HCT116 (cell line): ENCODE data around the gene ELF5. TPM values are rescaled to one million over a fixed set of nuclear protein-coding genes. Genes with fewer than 3 reads are reported as not detected.

Experiments used
- ATAC-seq: fragments of 200-7000 bp; cut with Tn5 transposase; 2 replicates; pipeline ENCODE4 v1.9.1; 2020; ENCODE audit warnings: mild to moderate bottlenecking, moderate library complexity
- BruUV-seq: library from RNA; stranded (reverse); fragments of 400-500 nt; replicated peaks from 2 replicates; lab custom pipeline; 2021; lab: Mats Ljungman, UMichigan
- CTCF ChIA-PET: fragments of 300-600 bp; sonication (Branson Sonifier 250); formaldehyde crosslinking; loops from one replicate; lab custom pipeline; 2021; ENCODE audit warnings: antibody characterized with exemption; lab: Charles Lee
- POLR2A ChIA-PET: fragments of 300-600, 350-600 bp; sonication (Branson Sonifier 250); formaldehyde crosslinking; loops from one replicate; lab custom pipeline; 2021; ENCODE audit warnings: antibody characterized with exemption; lab: Charles Lee
- RAD21 ChIA-PET, 2 experiments: fragments of 300-600 bp; sonication (Branson Sonifier 250); formaldehyde crosslinking; loops; one replicate each; lab custom pipeline; 2023; ENCODE audit warnings: low total read pairs in 2 of 2; ENCODE audit not compliant: uncharacterized antibody in 2 of 2, unreplicated experiment in 2 of 2, low non-redundant PET in 1 of 2; lab: Charles Lee
- DNase-seq: peaks from one replicate; pipeline ENCODE4 v3.0.0-alpha.2; 2010; ENCODE audit warnings: low read depth, low spot score
- H2AFZ ChIP-seq: fragments of 200-600 bp; shearing (Covaris generic), sonication (generic); 2 replicates; pipeline ENCODE4 v1.6.1; 2017; ENCODE audit warnings: low read depth, mixed run types, mixed read lengths, antibody characterized with exemption, low read length; ENCODE audit not compliant: poor library complexity, severe bottlenecking
- H3K27ac ChIP-seq: 2 replicates; pipeline ENCODE4 v1.5.1; 2012; ENCODE audit warnings: low read depth, low read length
- H3K27me3 ChIP-seq: fragments of 200-600 bp; sonication (generic); 2 replicates; pipeline ENCODE4 v1.6.1; 2016; ENCODE audit warnings: mixed run types, low read length, mixed read lengths; ENCODE audit not compliant: insufficient read depth
- H3K36me3 ChIP-seq, 2 experiments: fragments of 200-500 bp in 1 of 2; fragments of 200-600 bp in 1 of 2; sonication (Bioruptor generic) in 1 of 2; sonication (generic) in 1 of 2; 2 replicates each; pipeline versions ENCODE4 v1.5.1 to v1.6.1; 2014 to 2016; ENCODE audit warnings: low read length in 2 of 2, inconsistent platforms in 1 of 2, mixed read lengths in 1 of 2, mixed run types in 1 of 2; ENCODE audit not compliant: insufficient read depth in 2 of 2, control insufficient read depth in 1 of 2
- H3K4me1 ChIP-seq, 2 experiments: fragments of 200-600 bp in 1 of 2; sonication (generic) in 1 of 2; 2 replicates each; pipeline versions ENCODE4 v1.5.1 to v1.6.1; 2012 to 2017; ENCODE audit warnings: low read length in 2 of 2, inconsistent platforms in 1 of 2, mild to moderate bottlenecking in 1 of 2, mixed read lengths in 1 of 2, mixed run types in 1 of 2, moderate library complexity in 1 of 2; ENCODE audit not compliant: insufficient read depth in 2 of 2, control insufficient read depth in 1 of 2
- H3K4me2 ChIP-seq: fragments of 200-600 bp; sonication (generic); 2 replicates; pipeline ENCODE4 v1.6.1; 2017; ENCODE audit warnings: mixed run types, low read length, mixed read lengths
- H3K4me3 ChIP-seq, 2 experiments: fragments of 200-600 bp in 1 of 2; sonication (generic) in 1 of 2; replicated peaks in 1 of 2; 2 replicates each; pipeline ENCODE4 v1.5.1; 2011 to 2016; ENCODE audit warnings: low read length in 2 of 2, control low read depth in 1 of 2, low read depth in 1 of 2, mild to moderate bottlenecking in 1 of 2, mixed read lengths in 1 of 2, mixed run types in 1 of 2
- H3K79me2 ChIP-seq: fragments of 200-600 bp; sonication (generic); 2 replicates; pipeline ENCODE4 v1.6.1; 2017; ENCODE audit warnings: mild to moderate bottlenecking, mixed run types, low read length, moderate library complexity, mixed read lengths; ENCODE audit not compliant: insufficient read depth
- H3K9ac ChIP-seq: fragments of 200-600 bp; sonication (generic); 2 replicates; pipeline ENCODE4 v1.6.1; 2016; ENCODE audit warnings: low read length, mixed read lengths
- H3K9me2 ChIP-seq: fragments of 200-600 bp; sonication (generic), shearing (Covaris generic); 2 replicates; pipeline ENCODE4 v1.6.1; 2017; ENCODE audit warnings: mixed run types, mild to moderate bottlenecking, moderate library complexity; ENCODE audit not compliant: insufficient read depth
- H3K9me3 ChIP-seq, 2 experiments: fragments of 200-500 bp in 1 of 2; fragments of 200-600 bp in 1 of 2; sonication (Bioruptor generic) in 1 of 2; sonication (generic) in 1 of 2; 2 replicates each; pipeline ENCODE4 v1.6.1; 2014 to 2017; ENCODE audit warnings: low read length in 2 of 2, mixed read lengths in 2 of 2, inconsistent platforms in 1 of 2, low read depth in 1 of 2, mild to moderate bottlenecking in 1 of 2, mixed run types in 1 of 2, moderate library complexity in 1 of 2; ENCODE audit not compliant: control insufficient read depth in 1 of 2, insufficient read depth in 1 of 2
- H4K20me1 ChIP-seq: fragments of 200-600 bp; sonication (generic), shearing (Covaris generic); 2 replicates; pipeline ENCODE4 v1.6.1; 2017; ENCODE audit warnings: mixed run types, mild to moderate bottlenecking, moderate library complexity; ENCODE audit not compliant: insufficient read depth
- ELF1 ChIP-seq: IDR thresholded peaks from 2 replicates; pipeline ENCODE4 v1.6.1; 2012; ENCODE audit warnings: low read depth, borderline replicate concordance
- POLR2A ChIP-seq: IDR thresholded peaks from 2 replicates; pipeline ENCODE4 v1.7.0; 2011; ENCODE audit warnings: borderline replicate concordance; ENCODE audit not compliant: insufficient read depth, insufficient read length; ENCODE audit errors: extremely low read depth
- ZFX ChIP-seq: fragments of 450-650 bp; IDR thresholded peaks from 2 replicates; pipeline ENCODE4 v1.6.1; 2017
- intact Hi-C: fragments of 100-400 bp; cut with micrococcal nuclease; formaldehyde crosslinking; loops from 2 replicates; pipeline ENCODE4 v1.10.0; 2022
- total RNA-seq: library from RNA; stranded (reverse); gene quantifications from one replicate; pipeline ENCODE4 v1.2.1, GENCODE V29; 2021; ENCODE audit not compliant: unreplicated experiment
- TF ChIP-seq, protein P1 (sequence below): IDR thresholded peaks from 2 replicates; pipeline ENCODE4 v1.6.1; 2012; ENCODE audit warnings: low read depth
- TF ChIP-seq, protein P2 (sequence below): IDR thresholded peaks from 2 replicates; pipeline ENCODE4 v1.6.1; 2012

Gene ELF5
- total RNA-seq, 1 experiment from 2014 or later: 0.32 TPM

DNA sequence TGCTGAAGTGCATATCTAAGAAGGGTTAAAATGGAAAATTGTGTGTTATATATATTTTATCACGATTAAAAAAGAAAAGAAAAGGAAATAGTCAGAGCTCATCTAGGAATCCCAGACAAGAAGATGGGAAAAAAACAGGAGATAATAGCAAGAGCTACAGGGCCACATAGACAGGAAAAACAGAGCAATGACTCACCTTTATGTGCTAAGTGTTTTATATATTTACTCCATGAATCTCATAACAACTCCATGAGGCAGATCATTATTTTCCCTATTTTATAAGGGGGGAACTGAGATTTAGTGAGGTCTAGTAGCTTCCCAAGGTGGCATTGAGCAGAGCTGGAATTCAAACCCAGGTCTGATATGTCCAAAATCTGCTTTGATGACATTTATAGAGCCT, 18.1 kb upstream of the ELF5 start:
- Histone ChIP-seq H3K36me3 (no peaks in the 10 kb centered on the region), H3K27ac (no peak overlapping the region)
- POLR2A ChIA-PET: no interaction called here

More for the DNA sequence above, 18.1 kb upstream of the ELF5 start:
- Histone ChIP-seq H3K9me2 (no peaks in the 10 kb centered on the region), H4K20me1 (no peaks in the 10 kb centered on the region), H2AFZ (no peak overlapping the region), H3K79me2 (no peaks in the 10 kb centered on the region), H3K9me3 (peaks cover 3 to 11% of the 10 kb centered on the region in 2 experiments; a peak in 1 of 4 replicates), H3K4me3 (no peak overlapping the region), H3K27me3 (no peaks in the 10 kb centered on the region), H3K9ac (no peak overlapping the region), H3K4me2 (no peak overlapping the region), H3K4me1 (no peaks in the 10 kb centered on the region)
- TF ChIP-seq, protein P1, sequence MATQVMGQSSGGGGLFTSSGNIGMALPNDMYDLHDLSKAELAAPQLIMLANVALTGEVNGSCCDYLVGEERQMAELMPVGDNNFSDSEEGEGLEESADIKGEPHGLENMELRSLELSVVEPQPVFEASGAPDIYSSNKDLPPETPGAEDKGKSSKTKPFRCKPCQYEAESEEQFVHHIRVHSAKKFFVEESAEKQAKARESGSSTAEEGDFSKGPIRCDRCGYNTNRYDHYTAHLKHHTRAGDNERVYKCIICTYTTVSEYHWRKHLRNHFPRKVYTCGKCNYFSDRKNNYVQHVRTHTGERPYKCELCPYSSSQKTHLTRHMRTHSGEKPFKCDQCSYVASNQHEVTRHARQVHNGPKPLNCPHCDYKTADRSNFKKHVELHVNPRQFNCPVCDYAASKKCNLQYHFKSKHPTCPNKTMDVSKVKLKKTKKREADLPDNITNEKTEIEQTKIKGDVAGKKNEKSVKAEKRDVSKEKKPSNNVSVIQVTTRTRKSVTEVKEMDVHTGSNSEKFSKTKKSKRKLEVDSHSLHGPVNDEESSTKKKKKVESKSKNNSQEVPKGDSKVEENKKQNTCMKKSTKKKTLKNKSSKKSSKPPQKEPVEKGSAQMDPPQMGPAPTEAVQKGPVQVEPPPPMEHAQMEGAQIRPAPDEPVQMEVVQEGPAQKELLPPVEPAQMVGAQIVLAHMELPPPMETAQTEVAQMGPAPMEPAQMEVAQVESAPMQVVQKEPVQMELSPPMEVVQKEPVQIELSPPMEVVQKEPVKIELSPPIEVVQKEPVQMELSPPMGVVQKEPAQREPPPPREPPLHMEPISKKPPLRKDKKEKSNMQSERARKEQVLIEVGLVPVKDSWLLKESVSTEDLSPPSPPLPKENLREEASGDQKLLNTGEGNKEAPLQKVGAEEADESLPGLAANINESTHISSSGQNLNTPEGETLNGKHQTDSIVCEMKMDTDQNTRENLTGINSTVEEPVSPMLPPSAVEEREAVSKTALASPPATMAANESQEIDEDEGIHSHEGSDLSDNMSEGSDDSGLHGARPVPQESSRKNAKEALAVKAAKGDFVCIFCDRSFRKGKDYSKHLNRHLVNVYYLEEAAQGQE: no peak
- TF ChIP-seq ELF1 (no peak), ZFX (no peak), POLR2A (no peak)
- TF ChIP-seq, protein P2, sequence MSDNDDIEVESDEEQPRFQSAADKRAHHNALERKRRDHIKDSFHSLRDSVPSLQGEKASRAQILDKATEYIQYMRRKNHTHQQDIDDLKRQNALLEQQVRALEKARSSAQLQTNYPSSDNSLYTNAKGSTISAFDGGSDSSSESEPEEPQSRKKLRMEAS: no peak
- DNase-seq (no peak), ATAC-seq (no peak)
- BruUV-seq: no TSS peak
- RAD21 ChIA-PET: no interaction called here
- intact Hi-C loops: no loop called here
- CTCF ChIA-PET: no interaction called here
